Measurements from ENCODE around the gene NSUN5.

NSUN5 gene

GRCh38 chr7:73308665-73309214 is at the start of gene NSUN5:
TSS of gene NSUN5 (minus strand) at chr7:73308826. CDS start at chr7:73308790, 36 bp downstream.
- Histone ChIP-seq H3K27ac (peak within 1 kb of the TSS; percentile 56 to 78), H3K4me3 (peak within 1 kb of the TSS; percentile 92)
- no peak for TF ChIP-seq CTCF (IDR thresholded peaks at IDR 0.05)
- peak; percentile 84 for DNase-seq (ENCODE audit: low spot score)

DNA sequence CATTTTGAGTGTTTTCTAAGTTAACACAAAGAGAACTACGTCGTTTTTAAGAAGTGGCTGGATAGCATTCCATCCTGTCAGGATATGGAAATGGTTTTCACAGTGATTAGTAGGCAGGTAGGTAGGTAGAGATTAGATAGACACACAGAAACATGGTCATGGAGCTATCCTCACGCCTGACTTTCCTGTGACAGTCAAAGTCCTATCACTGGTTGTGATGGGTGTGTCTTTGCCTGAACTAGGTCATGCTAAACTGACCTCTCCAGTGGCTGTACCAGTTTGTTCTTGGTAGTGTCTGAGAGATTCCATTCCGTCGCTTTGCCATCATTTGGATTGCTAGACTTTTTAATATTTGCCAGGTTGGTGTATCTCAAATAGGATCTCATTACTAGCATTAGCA is 47.5 kb upstream of the NSUN5 start:
- no peak for DNase-seq (ENCODE audit: low spot score)
- TF ChIP-seq CTCF (IDR thresholded peaks at IDR 0.05) = no peak
- H3K27ac ChIP-seq = no peak overlapping the region
- no peak overlapping the region for H3K4me3 ChIP-seq

DNA sequence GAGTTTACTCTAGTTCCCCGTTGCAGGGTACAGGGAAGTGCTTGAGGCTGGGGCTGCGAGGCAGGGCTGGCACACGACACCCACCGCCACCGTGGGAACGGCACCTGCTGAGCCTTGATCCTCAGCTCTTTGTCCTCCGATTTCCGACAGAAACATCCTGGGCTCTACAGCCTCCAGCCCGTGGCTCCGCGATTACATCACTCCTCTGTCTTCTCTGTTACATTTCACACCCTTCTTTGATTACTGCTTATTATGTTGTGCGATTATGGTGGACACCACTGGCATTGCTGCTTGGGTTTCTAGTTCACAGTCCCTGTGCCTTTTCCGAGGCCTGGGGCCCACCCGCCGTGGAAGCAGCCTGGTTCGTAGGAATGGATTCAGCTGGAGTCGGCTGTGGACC is 46.2 kb upstream of the NSUN5 start:
- DNase-seq (ENCODE audit: low spot score) = no peak

GRCh38 chr7:73354196-73354595 is 45.6 kb upstream of the NSUN5 start:
- DNase-seq (ENCODE audit: low spot score) = no peak
- H3K27ac ChIP-seq = no peak overlapping the region
- TF ChIP-seq CTCF (IDR thresholded peaks at IDR 0.05) = no peak

More for the DNA sequence above, 46.2 kb upstream of the NSUN5 start:
- TF ChIP-seq CTCF (IDR thresholded peaks at IDR 0.05) = no peak
- no peak overlapping the region for H3K4me3 ChIP-seq
- no peak overlapping the region for H3K27ac ChIP-seq

DNA sequence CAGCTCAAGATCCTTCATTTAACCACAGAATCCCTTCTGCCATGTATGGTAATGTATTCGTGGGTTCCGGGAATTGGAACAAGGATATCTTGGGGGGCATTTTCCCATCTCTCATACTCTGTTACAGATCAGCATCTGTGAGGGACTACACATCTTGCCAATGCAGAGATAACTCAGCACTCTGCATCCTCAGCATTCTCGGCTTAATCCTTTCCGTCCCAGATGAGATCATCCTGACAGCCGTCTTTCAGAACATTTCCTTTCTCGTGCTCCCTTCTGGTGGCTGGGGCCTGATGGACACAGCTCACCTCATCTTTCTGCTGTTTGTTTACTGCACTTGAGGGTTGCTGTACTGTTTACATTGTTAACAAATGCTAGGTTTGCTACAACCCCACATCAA is 44.6 kb upstream of the NSUN5 start:
- Histone ChIP-seq H3K4me3 (no peak overlapping the region), H3K27ac (no peak overlapping the region)
- DNase-seq (ENCODE audit: low spot score) = no peak
- no peak for TF ChIP-seq CTCF (IDR thresholded peaks at IDR 0.05)

More at GRCh38 chr7:73354196-73354595, 45.6 kb upstream of the NSUN5 start:
- no peak overlapping the region for H3K4me3 ChIP-seq

DNA sequence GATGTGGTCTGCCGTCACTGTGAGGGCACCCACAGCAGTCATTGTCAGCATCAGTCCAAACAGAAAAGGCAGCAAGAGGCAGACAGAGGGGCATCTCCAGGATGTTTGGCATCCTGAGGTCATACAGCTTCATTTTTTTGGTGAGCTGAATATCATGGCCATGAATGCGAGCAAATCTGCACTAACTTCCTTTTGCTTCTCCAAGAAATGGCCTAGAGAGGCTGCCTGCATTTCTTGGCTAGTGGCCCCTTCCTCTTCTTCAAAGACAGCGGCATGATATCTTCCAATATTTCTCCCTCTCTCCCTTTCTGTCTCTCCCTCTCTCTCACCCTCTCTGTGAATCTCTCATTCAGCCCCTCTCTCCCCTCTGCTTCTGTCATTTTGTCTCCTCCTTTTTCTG is 44.2 kb upstream of the NSUN5 start:
- no peak overlapping the region for H3K4me3 ChIP-seq
- no peak overlapping the region for H3K27ac ChIP-seq
- TF ChIP-seq CTCF (IDR thresholded peaks at IDR 0.05) = no peak
- no peak for DNase-seq (ENCODE audit: low spot score)

DNA sequence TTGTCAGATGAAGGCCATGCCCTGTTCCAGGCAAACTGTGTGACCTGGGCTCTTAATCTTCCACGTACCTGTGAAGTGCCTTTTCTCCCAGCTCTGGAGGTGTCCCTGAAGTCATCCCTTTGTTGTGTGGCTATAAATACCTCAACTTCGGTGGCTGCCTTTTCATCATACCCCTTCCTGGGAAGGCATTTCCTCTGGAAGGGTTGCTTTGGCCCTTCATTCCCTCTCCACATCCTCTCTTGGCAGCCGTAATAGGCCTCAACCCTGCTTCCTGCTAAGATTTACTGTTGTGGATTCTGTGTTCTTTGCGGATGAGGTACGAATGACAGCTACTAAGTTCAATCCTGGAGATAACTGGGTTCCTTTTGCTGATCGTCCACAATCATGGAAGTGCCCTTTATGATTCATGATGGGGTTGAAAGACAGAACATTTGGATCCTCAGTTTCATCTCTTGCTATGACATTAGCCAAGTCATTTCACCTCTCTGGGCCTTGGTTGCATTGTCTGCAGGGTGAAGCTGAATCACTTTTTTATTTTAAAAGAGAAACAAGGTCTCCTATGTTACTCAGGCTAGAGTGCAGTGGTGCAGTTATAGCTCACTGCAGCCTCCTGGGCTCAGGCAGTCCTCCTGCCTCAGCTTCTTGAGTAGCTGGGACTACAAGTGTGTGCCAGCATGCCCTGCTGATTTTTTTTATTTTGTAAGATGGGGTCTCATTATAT is 43.0 kb upstream of the NSUN5 start:
- no peak for TF ChIP-seq CTCF (IDR thresholded peaks at IDR 0.05)

More for the DNA sequence above, 43.0 kb upstream of the NSUN5 start:
- Histone ChIP-seq H3K27ac (no peak overlapping the region), H3K4me3 (no peak overlapping the region)
- DNase-seq (ENCODE audit: low spot score) = no peak
